ENCODE data around the gene CPD. TPM values are rescaled to one million over a fixed set of nuclear protein-coding genes. Genes with fewer than 3 reads are reported as not detected.

The CPD gene
- total and polyA plus RNA-seq, 2 of the 13 experiments (the other 11 are each of a cell fraction or from before 2014, with no cell fraction given) = 46.1 to 72.3 TPM

- TF ChIP-seq NFAT5 (CRISPR knock-in tag; IDR thresholded peaks at IDR 0.05) (no peak), UBTF (CRISPR knock-in tag; IDR thresholded peaks at IDR 0.05) (0 out of 2 replicates have a peak, but pooled peaks have one; percentile 10), ZNF780A (CRISPR knock-in tag; IDR thresholded peaks at IDR 0.05) (0 out of 2 replicates have a peak, but pooled peaks have one; percentile 16), GFI1 (CRISPR knock-in tag; IDR thresholded peaks at IDR 0.05; ENCODE audit: borderline replicate concordance) (0 out of 2 replicates have a peak, but pooled peaks have one; percentile 30), ZNF792 (CRISPR knock-in tag; IDR thresholded peaks at IDR 0.05) (0 out of 2 replicates have a peak, but pooled peaks have one; percentile 13), TARDBP (CRISPR knock-in tag; IDR thresholded peaks at IDR 0.05) (peak; percentile 2; the same call in 1 of the 2 replicates), IKZF5 (CRISPR knock-in tag; IDR thresholded peaks at IDR 0.05) (0 out of 2 replicates have a peak, but pooled peaks have one; percentile 15), STAT6 (CRISPR knock-in tag; IDR thresholded peaks at IDR 0.05; ENCODE audit: borderline replicate concordance) (peak; percentile 62; the same call in 1 of the 2 replicates), ZNF18 (CRISPR knock-in tag; IDR thresholded peaks at IDR 0.05; ENCODE audit: insufficient replicate concordance) (peak; percentile 10), SRY (CRISPR knock-in tag; IDR thresholded peaks at IDR 0.05) (0 out of 2 replicates have a peak, but pooled peaks have one; percentile 62), MEF2D (CRISPR knock-in tag; IDR thresholded peaks at IDR 0.05) (no peak), ZBTB44 (CRISPR knock-in tag; IDR thresholded peaks at IDR 0.05) (peak; percentile 8; the same call in 1 of the 2 replicates), MXD4 (CRISPR knock-in tag; IDR thresholded peaks at IDR 0.05) (peak; percentile 1; the same call in 1 of the 2 replicates)
Observed at GRCh38 chr17:30345089-30345433, 33.7 kb upstream of the CPD start (continued).
